Measurements from ENCODE around the gene AP3S2. TPM values are rescaled to one million over a fixed set of nuclear protein-coding genes. Genes with fewer than 3 reads are reported as not detected.

Gene AP3S2
- total and polyA plus RNA-seq, 2 of the 13 experiments (the other 11 are each of a cell fraction or from before 2014, with no cell fraction given), result 17.6 to 44.4 TPM

DNA sequence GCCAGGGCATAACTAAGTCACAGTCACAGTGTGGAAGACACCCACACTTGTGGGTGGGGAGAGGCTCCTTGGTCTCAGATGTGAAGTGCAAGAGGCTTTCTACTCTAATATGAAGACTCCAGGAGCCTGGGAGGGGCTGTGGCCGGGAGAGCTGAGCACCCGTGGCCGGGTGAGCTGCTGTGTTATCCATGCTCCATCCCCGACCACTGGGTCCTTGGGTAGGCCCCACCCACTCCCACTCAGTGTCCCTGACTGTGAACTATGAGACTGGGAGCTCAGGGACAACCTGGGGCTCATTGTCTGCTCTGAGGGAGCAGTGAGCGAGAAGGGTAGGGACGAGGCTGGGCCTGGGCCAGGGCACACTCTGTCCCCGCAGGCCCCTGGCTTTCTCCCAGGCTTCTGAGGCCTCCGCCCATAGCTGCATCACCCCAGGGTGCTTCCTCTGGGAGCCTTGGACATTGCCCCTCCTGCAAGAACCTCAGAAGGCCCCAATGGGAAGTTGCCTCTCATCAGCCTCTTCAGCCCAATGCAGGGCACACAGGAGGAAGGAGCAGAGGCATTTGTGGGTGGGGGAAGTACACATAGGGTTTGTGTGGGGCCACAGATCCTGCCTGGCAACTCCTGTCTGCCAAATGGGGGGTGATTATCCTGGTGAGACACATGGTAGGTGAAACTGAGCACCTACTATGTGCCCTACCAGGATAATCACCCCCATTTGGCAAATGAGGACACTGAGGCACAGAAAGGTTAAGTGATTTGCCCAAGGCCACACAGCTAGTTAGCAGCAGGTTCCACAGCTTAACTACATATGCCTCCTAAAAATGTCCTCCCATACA, 81.6 kb downstream of the AP3S2 start (continued):
- TF ChIP-seq, protein P1, sequence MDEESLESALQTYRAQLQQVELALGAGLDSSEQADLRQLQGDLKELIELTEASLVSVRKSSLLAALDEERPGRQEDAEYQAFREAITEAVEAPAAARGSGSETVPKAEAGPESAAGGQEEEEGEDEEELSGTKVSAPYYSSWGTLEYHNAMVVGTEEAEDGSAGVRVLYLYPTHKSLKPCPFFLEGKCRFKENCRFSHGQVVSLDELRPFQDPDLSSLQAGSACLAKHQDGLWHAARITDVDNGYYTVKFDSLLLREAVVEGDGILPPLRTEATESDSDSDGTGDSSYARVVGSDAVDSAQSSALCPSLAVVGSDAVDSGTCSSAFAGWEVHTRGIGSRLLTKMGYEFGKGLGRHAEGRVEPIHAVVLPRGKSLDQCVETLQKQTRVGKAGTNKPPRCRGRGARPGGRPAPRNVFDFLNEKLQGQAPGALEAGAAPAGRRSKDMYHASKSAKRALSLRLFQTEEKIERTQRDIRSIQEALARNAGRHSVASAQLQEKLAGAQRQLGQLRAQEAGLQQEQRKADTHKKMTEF (CRISPR knock-in tag; IDR thresholded peaks at IDR 0.05), result 0 out of 2 replicates have a peak, but pooled peaks have one; percentile 37
- TF ChIP-seq CHD2 (IDR thresholded peaks at IDR 0.05; ENCODE audit: low read depth, low read length), result no peak
- no peak for TF ChIP-seq ZSCAN20 (CRISPR knock-in tag; IDR thresholded peaks at IDR 0.05; ENCODE audit: borderline replicate concordance)
- TF ChIP-seq MED8 (CRISPR knock-in tag; IDR thresholded peaks at IDR 0.05; ENCODE audit: insufficient replicate concordance), result no peak
- TF ChIP-seq TARDBP (CRISPR knock-in tag; IDR thresholded peaks at IDR 0.05), result peak; percentile 55; the same call in 1 of the 2 replicates
- TF ChIP-seq KDM6A (CRISPR knock-in tag; IDR thresholded peaks at IDR 0.05; ENCODE audit: low read depth), result peak; percentile 54; the same call in 1 of the 2 replicates
- TF ChIP-seq, protein P2, sequence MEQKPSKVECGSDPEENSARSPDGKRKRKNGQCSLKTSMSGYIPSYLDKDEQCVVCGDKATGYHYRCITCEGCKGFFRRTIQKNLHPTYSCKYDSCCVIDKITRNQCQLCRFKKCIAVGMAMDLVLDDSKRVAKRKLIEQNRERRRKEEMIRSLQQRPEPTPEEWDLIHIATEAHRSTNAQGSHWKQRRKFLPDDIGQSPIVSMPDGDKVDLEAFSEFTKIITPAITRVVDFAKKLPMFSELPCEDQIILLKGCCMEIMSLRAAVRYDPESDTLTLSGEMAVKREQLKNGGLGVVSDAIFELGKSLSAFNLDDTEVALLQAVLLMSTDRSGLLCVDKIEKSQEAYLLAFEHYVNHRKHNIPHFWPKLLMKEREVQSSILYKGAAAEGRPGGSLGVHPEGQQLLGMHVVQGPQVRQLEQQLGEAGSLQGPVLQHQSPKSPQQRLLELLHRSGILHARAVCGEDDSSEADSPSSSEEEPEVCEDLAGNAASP (CRISPR knock-in tag; IDR thresholded peaks at IDR 0.05; ENCODE audit: borderline replicate concordance), result peak; percentile 61; the same call in 1 of the 2 replicates
- peak; percentile 92; the same call in 1 of the 2 replicates for TF ChIP-seq AKAP8 (CRISPR knock-in tag; IDR thresholded peaks at IDR 0.05)
- TF ChIP-seq, protein P3, sequence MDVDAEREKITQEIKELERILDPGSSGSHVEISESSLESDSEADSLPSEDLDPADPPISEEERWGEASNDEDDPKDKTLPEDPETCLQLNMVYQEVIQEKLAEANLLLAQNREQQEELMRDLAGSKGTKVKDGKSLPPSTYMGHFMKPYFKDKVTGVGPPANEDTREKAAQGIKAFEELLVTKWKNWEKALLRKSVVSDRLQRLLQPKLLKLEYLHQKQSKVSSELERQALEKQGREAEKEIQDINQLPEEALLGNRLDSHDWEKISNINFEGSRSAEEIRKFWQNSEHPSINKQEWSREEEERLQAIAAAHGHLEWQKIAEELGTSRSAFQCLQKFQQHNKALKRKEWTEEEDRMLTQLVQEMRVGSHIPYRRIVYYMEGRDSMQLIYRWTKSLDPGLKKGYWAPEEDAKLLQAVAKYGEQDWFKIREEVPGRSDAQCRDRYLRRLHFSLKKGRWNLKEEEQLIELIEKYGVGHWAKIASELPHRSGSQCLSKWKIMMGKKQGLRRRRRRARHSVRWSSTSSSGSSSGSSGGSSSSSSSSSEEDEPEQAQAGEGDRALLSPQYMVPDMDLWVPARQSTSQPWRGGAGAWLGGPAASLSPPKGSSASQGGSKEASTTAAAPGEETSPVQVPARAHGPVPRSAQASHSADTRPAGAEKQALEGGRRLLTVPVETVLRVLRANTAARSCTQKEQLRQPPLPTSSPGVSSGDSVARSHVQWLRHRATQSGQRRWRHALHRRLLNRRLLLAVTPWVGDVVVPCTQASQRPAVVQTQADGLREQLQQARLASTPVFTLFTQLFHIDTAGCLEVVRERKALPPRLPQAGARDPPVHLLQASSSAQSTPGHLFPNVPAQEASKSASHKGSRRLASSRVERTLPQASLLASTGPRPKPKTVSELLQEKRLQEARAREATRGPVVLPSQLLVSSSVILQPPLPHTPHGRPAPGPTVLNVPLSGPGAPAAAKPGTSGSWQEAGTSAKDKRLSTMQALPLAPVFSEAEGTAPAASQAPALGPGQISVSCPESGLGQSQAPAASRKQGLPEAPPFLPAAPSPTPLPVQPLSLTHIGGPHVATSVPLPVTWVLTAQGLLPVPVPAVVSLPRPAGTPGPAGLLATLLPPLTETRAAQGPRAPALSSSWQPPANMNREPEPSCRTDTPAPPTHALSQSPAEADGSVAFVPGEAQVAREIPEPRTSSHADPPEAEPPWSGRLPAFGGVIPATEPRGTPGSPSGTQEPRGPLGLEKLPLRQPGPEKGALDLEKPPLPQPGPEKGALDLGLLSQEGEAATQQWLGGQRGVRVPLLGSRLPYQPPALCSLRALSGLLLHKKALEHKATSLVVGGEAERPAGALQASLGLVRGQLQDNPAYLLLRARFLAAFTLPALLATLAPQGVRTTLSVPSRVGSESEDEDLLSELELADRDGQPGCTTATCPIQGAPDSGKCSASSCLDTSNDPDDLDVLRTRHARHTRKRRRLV (CRISPR knock-in tag; IDR thresholded peaks at IDR 0.05), result no peak
- peak; percentile 36; the same call in 1 of the 2 replicates for TF ChIP-seq CCDC6 (CRISPR knock-in tag; IDR thresholded peaks at IDR 0.05)
- no peak for TF ChIP-seq ZNF253 (CRISPR knock-in tag; IDR thresholded peaks at IDR 0.05; ENCODE audit: borderline replicate concordance)
- no peak for TF ChIP-seq ZNF10 (CRISPR knock-in tag; IDR thresholded peaks at IDR 0.05; ENCODE audit: borderline replicate concordance, low read depth)
- TF ChIP-seq, protein P4, sequence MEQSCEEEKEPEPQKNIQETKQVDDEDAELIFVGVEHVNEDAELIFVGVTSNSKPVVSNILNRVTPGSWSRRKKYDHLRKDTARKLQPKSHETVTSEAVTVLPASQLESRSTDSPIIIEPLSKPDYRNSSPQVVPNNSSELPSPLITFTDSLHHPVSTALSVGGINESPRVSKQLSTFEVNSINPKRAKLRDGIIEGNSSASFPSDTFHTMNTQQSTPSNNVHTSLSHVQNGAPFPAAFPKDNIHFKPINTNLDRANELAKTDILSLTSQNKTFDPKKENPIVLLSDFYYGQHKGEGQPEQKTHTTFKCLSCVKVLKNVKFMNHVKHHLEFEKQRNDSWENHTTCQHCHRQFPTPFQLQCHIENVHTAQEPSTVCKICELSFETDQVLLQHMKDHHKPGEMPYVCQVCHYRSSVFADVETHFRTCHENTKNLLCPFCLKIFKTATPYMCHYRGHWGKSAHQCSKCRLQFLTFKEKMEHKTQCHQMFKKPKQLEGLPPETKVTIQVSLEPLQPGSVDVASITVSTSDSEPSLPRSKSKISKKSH (CRISPR knock-in tag; IDR thresholded peaks at IDR 0.05; ENCODE audit: borderline replicate concordance), result peak; percentile 67; the same call in 1 of the 2 replicates
- no peak for TF ChIP-seq ZZZ3 (CRISPR knock-in tag; IDR thresholded peaks at IDR 0.05; ENCODE audit: borderline replicate concordance)
- no peak for TF ChIP-seq MBNL3 (CRISPR knock-in tag; conservative IDR thresholded peaks at IDR 0.05)
- TF ChIP-seq SRF (IDR thresholded peaks at IDR 0.05; ENCODE audit: low read depth, low read length), result no peak
- TF ChIP-seq, protein P5, sequence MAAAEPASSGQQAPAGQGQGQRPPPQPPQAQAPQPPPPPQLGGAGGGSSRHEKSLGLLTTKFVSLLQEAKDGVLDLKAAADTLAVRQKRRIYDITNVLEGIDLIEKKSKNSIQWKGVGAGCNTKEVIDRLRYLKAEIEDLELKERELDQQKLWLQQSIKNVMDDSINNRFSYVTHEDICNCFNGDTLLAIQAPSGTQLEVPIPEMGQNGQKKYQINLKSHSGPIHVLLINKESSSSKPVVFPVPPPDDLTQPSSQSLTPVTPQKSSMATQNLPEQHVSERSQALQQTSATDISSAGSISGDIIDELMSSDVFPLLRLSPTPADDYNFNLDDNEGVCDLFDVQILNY (CRISPR knock-in tag; conservative IDR thresholded peaks at IDR 0.05), result no peak
- TF ChIP-seq NKX3-1 (CRISPR knock-in tag; IDR thresholded peaks at IDR 0.05), result no peak

Measured in HepG2 (cell line).